GM21529 (cell line): ENCODE measurements around the gene FBXO10.

Experiments used
- ATAC-seq: cut with Tn5 transposase; IDR thresholded peaks from one replicate; pipeline ENCODE4 v1.9.1; 2021; ENCODE audit not compliant: unreplicated experiment

FBXO10 gene

DNA sequence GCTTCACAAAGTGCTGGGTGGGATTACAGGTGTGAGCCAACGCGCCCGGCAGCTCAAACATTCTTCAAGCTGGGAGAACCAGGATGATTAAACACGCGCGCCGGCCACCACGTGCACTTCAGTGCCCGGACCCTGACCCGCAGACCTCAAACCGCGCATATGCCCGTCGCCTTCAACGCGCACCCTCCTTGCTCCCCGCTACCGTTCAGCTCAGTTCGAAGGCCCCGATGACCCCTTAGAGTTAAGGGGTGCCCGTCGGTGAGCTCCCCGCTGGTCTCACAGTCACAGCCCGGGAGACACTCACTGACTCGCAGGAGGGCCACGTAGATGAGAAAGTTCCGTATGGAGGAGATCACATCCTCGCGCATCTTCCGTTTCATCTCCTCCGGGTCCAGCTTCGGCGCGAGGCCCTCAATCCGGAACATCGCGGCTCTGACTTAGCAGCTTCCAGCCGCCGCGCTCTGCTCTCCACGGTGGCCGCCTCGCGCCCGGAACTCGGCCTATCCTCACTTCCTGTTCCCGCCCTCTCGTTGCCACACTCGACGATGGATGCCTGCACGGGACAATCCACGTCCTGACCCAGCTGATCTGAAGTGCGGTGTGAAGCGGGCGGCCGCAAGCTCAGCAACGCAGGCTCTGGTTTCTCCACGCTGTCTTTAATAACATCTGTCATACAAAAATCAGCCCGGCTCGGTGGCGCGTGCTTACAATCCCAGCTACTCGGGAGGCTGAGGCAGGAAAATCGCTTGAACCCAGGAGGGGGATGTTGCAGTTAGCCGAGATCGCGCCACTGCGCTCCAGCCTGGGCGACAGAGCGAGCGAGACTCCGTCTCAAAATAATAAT, 16.1 kb upstream of the FBXO10 start, which contains the start of gene TOMM5:
TOMM5 (minus strand) TSS at position 490 of the 844 bp plus-strand sequence; CDS start at position 425, 65 bp downstream.
- peak; percentile 88 for ATAC-seq

DNA sequence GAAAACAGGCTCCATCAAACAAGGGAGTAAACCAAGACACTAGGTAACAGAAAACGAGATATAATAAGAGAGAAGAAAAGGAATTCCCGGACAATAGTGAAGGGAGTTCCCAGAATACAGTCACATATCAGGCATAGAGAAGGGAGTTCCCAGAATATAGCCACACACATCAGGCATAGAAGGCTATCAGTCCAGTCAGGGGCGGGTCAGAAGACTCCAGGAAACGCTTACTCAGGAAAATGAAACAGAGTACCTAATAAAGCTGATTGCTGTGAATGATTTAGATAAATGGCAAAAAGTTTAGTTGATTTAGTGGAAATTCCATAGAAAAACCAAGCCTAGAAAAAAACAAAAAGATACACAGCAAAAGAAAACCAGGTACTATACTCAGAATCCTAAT, 11.3 kb upstream of the FBXO10 start:
- no peak for ATAC-seq

DNA sequence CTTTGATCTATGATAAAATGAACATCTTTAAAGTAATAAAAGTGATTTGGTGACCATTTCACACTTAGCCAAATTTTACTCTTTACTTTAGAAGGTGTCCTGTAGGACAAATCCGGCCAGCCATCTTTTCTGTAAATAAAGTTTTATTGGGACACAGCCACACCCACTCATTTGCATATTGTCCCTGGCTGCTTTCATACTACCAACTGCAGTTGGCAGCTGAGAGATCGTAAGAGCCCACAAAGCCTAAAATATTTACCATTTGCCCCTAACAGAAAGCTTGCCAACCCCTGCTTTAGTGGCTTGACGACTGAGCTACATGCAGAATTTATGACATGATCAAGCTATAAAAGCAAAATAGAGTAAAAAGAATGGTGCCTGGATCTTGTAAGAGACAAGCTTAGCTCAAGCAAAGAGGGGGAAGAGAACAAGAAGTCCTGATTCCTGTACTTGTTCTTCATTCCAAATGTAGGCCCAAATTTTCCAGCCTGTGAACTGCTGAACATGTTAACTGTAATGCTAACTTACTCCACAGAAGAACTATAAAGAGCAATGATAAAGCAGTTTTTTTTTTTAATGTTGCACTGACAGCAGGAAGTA, 7.4 kb upstream of the FBXO10 start:
- ATAC-seq = no peak

DNA sequence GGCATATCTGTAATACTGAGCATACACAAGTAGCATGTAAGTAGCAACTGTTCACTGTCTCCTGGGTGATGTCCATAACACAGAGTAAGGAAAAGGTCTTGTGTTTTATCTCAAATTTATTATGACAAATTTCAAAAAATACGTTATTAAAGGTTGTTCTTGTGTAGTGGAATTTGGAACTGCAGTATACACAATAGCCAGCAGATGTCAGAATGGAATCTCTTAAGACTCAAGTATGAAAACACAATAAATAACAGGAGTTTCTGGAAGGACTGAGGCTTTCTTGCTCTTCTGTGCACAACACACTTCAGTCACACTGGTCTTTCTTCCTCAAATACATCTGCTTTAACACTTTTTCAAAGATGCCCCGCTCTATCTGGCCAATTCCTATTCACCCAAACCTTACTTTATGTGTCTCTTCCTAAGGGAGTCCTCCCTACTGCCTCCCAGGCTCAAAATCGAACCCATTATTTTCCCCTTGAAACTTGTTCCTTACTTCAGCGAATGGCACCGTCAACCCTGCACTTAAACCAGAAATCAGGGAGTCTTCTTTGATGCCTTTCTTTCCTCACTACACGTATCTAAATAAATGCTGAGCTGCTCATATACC, 6.5 kb upstream of the FBXO10 start:
- no peak for ATAC-seq

DNA sequence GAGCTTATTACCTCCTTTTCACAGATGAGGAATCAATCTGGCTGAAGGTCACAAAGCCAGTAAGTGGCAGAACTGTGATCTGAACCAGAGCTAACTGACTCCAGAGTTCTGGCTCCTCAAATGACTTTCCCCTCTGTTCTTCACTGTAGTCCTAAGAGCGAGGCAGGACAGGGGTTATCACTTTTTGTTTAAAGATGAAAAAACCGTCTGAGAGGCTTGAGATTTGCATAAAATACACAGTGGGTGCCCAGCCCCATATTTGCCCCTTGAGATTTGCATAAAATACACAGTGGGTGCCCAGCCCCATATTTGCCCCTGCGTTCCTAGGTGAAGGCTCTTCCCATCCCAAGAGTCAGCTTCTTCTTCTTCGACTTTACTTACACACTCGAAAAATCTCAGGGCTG, 667 bp downstream of the FBXO10 start:
- ATAC-seq = peak; percentile 58

DNA sequence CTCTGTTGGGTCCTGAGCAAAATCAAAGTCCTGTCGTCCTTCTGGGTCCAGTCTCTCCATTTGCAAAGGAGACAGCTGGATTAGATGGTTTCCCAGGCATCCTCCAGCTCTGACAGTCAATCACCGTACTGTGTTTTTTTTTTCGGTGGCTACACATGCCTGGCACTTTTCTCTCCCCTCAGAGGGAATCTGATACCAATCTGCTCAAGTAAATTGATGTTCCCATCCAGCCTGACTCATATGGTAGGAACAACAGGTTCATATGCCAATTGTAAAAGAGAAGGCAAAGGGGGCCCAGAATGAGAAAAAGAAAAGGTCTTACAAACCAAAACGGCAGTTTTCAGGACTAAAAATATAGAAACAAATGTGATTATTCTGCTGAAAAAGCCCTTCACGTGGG, 1.2 kb downstream of the FBXO10 start:
- no peak for ATAC-seq

DNA sequence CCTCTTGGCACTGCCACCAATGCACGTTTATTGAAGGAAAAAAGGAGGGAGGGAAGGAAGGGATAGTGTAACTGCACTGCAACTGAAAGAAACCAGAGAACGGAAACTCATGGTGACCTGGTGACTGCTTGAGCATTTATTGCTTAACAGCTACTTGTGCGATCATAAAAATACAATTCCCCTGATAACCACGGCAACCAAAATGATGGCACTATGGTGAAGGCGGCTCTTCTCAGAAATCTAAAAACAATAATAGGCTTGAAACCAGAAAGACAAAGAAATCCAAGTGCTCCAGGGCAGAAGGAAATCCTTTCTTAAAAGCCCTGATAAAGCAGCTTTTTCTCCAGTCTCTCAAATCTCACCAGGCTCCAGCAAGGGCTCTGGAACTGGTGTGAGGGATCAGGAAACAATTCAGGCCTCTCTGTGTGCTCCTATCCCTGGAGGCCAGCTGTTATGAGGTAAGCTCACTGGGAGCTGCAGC, 1.9 kb downstream of the FBXO10 start:
- no peak for ATAC-seq

DNA sequence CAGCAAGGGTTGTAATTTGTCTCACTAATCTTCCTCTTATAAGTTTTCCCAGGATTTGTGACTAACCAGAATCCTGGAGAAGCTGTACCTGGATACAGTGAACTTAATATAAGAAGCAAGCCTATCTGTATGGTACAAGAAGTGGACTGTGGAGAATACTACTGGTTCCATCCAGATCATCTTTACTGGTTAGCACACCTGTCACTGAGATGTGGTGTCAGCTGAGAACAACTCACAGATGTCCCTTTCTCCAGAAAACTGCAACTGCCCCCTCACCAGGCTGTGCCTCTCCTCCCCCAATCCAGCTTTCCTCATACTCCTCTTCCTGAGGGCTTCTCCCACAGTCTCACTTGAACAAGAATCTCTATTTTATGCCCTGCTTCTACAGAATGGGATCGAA, 4.9 kb downstream of the FBXO10 start:
- no peak for ATAC-seq

DNA sequence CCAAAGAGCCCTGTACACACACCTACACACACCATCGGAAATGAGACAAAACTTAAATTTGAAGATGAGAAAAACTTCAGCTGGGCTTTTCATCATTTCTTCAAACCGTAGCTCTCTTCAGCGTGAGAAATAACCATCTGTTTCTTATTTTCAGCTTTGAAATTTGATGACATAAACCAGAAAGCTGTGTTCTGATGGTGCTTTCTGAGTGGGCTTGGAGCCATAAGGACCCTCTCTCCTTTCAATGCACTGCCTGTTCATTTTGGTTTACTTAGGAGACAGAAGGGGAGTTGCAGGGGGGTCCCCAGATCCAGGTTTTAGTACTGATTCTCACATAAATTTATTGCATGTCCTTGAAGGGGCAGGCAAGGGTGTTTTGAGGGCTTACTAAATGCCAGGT, 9.5 kb downstream of the FBXO10 start:
- no peak for ATAC-seq

DNA sequence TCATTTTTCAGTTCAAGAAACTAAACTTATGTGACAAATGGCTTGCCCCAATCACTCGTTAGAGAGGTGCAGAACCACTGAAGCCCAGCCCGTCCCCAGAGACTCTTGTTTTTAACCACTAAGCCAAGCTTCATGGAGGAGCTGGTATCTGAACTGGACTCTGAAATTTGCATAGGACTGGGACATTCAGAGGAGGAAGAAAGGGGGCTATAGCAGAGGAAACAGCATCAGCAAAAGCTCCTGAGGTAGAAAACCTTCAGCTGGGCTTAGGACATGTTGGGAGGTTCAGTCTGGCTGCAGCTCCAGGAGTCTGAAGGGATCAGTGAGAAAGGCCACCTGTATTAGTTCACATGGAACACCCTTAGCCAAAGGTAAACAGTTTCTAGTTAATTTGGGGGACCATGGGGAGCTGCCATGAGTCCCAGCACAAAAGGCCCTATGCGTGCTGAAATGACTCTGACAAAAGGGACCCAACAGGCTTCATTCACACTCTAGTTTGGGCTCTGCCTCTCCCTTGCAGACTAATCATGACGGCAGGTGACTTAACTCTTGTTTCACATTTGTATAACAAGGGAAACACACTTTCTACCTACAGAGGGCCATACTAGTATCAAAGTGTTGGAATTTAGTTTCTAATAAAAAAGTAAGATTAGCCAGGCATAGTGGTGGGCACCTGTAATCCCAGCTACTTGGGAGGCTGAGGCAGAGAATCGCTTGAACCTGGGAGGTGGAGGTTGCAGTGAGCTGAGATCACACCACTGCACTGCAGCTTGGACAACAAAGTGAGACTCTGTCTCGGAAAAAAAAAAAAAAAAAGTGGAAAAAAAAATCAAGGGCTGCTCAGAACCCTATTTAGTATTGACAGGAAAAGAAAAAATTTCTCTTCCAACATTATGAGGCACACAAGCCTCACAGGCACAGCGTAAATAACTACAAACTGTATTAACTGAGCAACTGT, 10.2 kb downstream of the FBXO10 start:
- peak; percentile 77 for ATAC-seq

DNA sequence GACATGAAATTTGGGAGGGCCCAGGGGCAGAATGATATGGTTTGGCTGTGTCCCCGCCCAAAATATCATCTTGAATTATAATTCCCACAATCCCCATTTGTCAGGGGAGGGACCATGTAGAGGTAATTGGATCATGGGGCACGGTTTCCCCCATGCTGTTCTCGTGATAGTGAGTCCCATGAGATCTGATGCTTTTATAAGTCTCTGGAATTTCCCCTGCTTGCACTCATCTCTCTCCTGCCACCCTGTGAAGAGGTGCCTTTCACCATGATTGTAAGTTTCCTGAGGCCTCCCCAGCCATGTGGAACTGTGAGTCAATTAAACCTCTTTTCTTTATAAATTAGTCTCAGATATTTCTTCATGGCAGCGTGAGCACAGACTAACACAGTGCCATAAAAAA, 11.3 kb downstream of the FBXO10 start:
- ATAC-seq = no peak

DNA sequence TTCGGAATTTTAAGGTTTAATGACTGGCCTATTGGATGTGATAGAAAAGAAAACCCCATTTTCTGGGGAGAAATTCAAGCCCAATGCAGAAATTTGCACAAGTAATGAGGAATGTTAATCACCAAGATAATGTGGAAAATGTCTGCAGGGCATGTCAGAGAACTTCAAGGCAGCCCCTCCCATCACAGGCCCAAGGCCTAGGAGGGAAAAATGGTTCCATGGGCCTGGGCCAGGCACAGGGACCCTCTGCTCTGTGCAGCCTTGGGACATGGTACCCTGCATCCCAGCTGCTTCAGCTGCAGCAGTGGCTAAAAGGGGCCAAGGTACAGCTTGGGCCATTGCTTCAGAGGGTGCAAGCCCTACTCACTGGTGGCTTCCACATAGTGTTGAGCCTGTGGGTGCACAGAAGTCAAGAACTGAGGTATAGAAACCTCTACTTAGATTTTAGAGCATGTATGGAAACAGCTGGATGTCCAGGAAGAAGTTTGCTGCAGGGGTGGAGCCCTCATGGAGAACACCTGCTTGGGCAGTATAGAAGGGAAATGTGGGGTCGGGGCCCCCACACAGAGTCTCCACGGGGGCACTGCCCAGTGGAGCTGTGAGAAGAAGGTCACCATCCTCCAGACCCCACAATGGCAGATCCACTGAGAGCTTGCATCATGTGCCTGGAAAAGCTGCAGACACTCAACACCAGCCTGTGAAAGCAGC, 12.2 kb downstream of the FBXO10 start:
- ATAC-seq = no peak

DNA sequence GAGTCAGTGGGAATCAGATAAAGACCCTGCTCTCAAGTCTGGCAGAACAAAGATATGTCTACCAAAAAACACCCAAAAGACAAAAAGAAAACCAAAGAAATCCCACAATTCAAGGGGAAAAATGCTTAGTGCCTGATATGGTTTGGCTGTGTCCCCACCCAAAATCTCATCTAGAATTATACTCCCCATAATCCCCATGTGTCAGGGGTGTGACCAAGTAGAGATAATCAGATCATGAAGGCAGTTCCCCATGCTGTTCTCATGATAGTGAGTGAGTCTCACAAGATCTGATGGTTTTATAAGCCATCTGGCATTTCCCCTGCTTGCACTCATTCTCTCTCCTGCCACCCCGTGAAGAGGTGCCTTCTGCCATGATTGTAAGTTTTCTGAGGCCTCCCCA, 13.4 kb downstream of the FBXO10 start:
- ATAC-seq = no peak

DNA sequence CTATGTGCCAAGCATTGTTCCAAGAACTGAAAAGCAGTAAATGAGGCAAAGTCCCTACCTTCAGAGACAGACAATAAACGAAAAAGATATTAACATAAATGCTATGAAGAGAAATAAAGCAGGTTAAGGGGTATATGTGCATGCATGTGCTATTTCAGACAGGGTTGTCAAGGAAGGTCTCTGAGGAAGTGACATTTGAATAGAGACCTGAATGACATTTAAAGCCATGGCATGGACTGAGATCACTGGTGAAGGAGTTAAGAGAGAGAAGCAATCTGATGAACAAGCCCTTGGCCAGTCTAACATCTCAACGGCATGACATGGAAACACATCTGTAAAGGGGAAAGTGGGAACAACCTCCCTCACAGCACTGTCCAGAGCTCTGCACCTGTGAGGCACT, 14.5 kb downstream of the FBXO10 start:
- no peak for ATAC-seq

DNA sequence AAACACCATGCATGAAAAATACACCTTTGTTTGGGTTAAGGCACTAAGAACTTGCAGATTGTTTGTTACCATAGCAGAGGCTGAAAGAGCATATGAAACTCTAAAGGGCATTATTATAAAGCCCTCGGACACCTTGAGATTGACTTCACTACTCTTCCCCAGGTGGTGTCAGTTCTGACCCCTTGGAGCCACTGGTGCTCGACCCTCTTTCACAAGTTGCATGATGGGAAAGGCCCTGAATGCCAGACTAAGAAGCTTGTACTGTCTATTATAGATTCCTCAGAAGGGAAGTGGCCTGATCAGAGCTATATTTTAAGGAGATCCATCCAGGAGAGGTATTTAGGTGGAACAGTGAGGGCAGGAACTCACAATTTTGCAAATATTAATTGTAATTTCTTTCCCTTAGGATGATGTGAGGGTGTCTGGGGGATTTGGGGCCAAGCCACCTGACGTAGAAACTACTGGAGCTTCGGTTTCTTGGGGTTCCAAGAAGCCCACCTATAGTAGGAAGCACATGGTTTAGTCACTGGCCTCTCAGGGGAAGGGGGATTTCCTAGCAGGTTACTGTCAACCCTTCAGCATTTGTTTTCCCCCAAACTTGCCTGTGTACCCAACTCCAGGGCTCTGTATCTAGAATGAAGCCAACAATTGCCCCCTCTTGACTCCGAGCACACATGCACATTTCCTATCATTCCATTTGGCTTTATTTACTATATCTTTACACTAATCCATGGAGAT, 16.2 kb downstream of the FBXO10 start:
- no peak for ATAC-seq

DNA sequence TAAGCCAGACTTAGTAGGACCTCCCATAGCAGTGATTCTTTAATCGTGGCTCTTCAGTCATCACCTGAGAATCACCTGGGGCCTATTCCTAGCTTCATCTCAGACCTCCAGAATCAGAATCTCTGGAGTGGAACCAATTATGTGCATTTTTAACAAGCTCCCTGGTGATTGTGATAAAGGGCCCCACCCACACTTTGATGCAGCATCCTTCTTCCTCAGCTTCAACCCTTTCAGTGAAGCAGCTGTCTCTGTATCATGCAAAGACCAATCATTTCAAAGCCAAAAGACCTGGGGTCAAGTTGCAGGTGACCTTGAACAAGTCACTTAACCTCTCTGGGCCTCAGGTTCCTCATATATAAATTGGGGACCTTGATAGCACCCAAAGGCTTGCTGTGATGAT, 17.1 kb downstream of the FBXO10 start:
- no peak for ATAC-seq

DNA sequence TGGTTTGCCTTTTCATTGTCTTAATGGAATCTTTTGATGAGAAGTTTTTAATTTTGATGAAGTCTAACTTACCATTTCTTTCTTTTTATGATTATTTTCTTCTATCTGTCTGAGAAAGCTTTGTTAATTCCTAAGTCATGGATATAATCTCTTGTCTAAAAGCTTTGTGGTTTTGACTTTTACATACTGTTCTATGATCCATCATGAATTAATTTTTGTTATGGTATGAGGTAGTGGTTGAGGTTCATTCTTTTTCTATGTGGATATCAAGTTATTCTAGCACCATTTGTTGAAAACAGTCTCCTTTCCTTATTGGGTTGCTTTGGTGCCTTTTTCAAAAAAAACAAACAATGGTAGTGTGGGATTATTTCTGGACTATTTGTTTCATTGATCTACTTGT, 20.4 kb downstream of the FBXO10 start:
- no peak for ATAC-seq

DNA sequence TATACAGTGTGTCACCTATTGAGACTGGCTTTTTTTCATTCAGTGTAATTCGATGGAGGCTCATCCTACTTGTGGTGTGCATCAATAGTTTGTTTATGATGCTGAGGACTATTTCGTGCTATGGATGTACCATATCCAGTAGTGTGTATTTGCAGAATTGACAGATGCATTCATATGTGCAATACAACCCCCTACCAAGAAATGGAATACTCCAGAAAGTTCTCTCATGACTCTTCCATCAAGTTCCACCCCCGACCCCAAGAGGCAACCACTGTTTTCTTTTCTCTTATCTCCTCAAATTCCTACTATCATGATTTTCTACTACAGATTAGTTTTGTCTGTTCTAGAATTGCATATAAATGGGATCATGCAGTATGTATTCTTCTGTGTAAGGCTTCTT, 21.9 kb downstream of the FBXO10 start:
- ATAC-seq = no peak

DNA sequence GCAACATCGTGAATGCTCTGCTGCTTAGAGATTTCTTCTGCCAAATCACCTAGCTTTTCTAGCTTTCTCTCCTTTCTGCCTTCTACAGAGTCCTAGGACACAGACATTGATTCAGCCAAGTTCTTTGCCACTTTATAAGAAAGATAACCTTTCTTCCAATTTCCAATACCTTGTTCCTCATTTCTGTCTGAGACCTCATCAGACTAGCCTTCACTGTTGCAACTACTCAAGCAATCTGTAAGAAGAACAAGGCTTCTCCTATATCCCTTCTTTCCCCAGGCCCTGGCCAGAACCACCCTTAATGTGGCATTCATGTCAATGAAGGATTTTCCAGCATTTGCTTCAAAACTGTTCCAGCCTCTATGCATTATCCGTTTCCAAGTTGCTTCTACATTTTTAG, 24.3 kb downstream of the FBXO10 start:
- ATAC-seq = no peak

DNA sequence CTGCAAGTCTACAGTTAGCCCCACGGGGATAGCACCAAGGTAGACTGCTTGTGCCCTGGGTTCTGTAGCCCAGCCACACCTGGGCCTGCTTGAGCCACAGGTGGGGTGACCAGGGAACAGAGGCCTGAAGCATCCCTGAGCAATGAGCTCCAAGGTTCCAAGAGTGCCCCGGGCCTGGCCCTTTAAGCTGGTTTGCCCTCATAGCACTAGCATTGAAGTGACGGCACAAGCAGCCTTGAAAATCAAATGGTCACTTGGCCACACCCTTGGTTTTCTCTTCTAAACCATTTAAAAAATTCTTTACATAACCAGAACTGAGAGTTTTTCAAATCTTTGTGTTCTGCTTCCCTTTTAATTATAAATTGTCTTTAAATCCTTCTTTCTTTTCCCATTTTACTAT, 24.7 kb downstream of the FBXO10 start:
- no peak for ATAC-seq
